A673 (cell line): ENCODE data around the gene CASKIN1.

ENCODE experiments used
- CTCF ChIP-seq: fragments of 300-800, 200-600 bp; sonication (generic); conservative IDR thresholded peaks from 2 replicates; pipeline ENCODE4 v1.5.1; 2017; ENCODE audit warnings: low read depth, mild to moderate bottlenecking, antibody characterized with exemption, low read length, moderate library complexity, mixed read lengths
- EZH2 ChIP-seq: fragments of 200-600 bp; sonication (generic); IDR thresholded peaks from 2 replicates; pipeline ENCODE4 v1.6.1; 2017; ENCODE audit warnings: borderline replicate concordance, low read depth, mild to moderate bottlenecking, mixed read lengths, antibody characterized with exemption, low read length; ENCODE audit not compliant: poor library complexity, severe bottlenecking

- TF ChIP-seq CTCF, result no peak
- TF ChIP-seq EZH2, result no peak
Observed at GRCh38 chr16:2235695-2236336, 39.4 kb upstream of the CASKIN1 start.
